OCI-LY7 (cell line): ENCODE data around the gene ECI1. TPM values are rescaled to one million over a fixed set of nuclear protein-coding genes. Genes with fewer than 3 reads are reported as not detected.

Experiments used
- BruUV-seq: library from RNA; stranded (reverse); fragments of 400-500 nt; replicated peaks from 2 replicates; lab custom pipeline; 2021; lab: Mats Ljungman, UMichigan
- CTCF ChIA-PET: fragments of 300-600 bp; sonication (Branson Sonifier 250); formaldehyde crosslinking; loops from one replicate; lab custom pipeline; 2022; ENCODE audit warnings: antibody characterized with exemption; ENCODE audit not compliant: unreplicated experiment; lab: Charles Lee
- POLR2A ChIA-PET: fragments of 300-600 bp; sonication (Branson Sonifier 250); formaldehyde crosslinking; loops from one replicate; lab custom pipeline; 2022; ENCODE audit warnings: antibody characterized with exemption; lab: Charles Lee
- DNase-seq: peaks from one replicate; pipeline ENCODE4 v3.0.0-alpha.2; 2015; ENCODE audit warnings: low spot score
- H2AFZ ChIP-seq: fragments of 200-600 bp; sonication (generic), shearing (Covaris generic); 2 replicates; pipeline ENCODE4 v1.6.1; 2014; ENCODE audit warnings: mild to moderate bottlenecking, antibody characterized with exemption, low read length, moderate library complexity
- H3K27ac ChIP-seq: fragments of 200-600 bp; sonication (generic); 2 replicates; pipeline ENCODE4 v1.5.1; 2014; ENCODE audit warnings: mixed run types, low read depth, mild to moderate bottlenecking, moderate library complexity, low read length, inconsistent platforms; ENCODE audit not compliant: poor library complexity, severe bottlenecking
- H3K36me3 ChIP-seq: fragments of 200-600 bp; sonication (generic); 2 replicates; pipeline ENCODE4 v1.6.1; 2014; ENCODE audit warnings: mild to moderate bottlenecking, antibody characterized with exemption, low read length, moderate library complexity, mixed read lengths; ENCODE audit not compliant: insufficient read depth
- H3K4me1 ChIP-seq: fragments of 200-600 bp; sonication (generic); 2 replicates; pipeline ENCODE4 v1.5.1; 2014; ENCODE audit warnings: mild to moderate bottlenecking, low read length; ENCODE audit not compliant: insufficient read depth, poor library complexity, severe bottlenecking
- H3K4me2 ChIP-seq: fragments of 200-600 bp; sonication (generic); 2 replicates; pipeline ENCODE4 v1.6.1; 2014; ENCODE audit warnings: mild to moderate bottlenecking, low read length
- H3K4me3 ChIP-seq: fragments of 200-600 bp; sonication (generic); 2 replicates; pipeline ENCODE4 v1.5.1; 2014; ENCODE audit warnings: mild to moderate bottlenecking, low read depth, low read length; ENCODE audit not compliant: poor library complexity, severe bottlenecking
- H3K79me2 ChIP-seq: fragments of 200-600 bp; sonication (generic); 2 replicates; pipeline ENCODE4 v1.6.1; 2016; ENCODE audit warnings: low read depth, mild to moderate bottlenecking, low read length, moderate library complexity, mixed read lengths; ENCODE audit not compliant: insufficient read depth
- H3K9me2 ChIP-seq: fragments of 200-600 bp; sonication (generic); 2 replicates; pipeline ENCODE4 v1.6.1; 2016; ENCODE audit warnings: mild to moderate bottlenecking, low read length, mixed read lengths; ENCODE audit not compliant: insufficient read depth
- H3K9me3 ChIP-seq: fragments of 200-600 bp; sonication (generic); 2 replicates; pipeline ENCODE4 v1.6.1; 2014; ENCODE audit warnings: mild to moderate bottlenecking, mixed run types, low read length, mixed read lengths
- H4K20me1 ChIP-seq: fragments of 200-600 bp; sonication (generic); 2 replicates; pipeline ENCODE4 v1.6.1; 2014; ENCODE audit warnings: mild to moderate bottlenecking, antibody characterized with exemption, low read length, moderate library complexity, mixed read lengths; ENCODE audit not compliant: insufficient read depth
- CTCF ChIP-seq: fragments of 200-600 bp; sonication (generic); conservative IDR thresholded peaks from 2 replicates; pipeline ENCODE4 v1.5.1; 2014; ENCODE audit warnings: mild to moderate bottlenecking, antibody characterized with exemption, low read length, moderate library complexity, mixed read lengths
- EZH2phosphoT487 ChIP-seq: fragments of 200-600 bp; sonication (generic); IDR thresholded peaks from 2 replicates; pipeline ENCODE4 v1.6.1; 2018; ENCODE audit warnings: low read depth, borderline replicate concordance, mild to moderate bottlenecking, mixed run types, antibody characterized with exemption, low read length, moderate library complexity, mixed read lengths
- intact Hi-C: fragments of 100-400 bp; cut with micrococcal nuclease; formaldehyde crosslinking; loops from one replicate; pipeline ENCODE4 v1.10.0; 2022; ENCODE audit not compliant: unreplicated experiment
- total RNA-seq, 2 experiments: library from RNA; depleted of rRNA in 1 of 2; stranded (reverse); fragments of >200 nt in 1 of 2; shearing (Covaris generic) in 1 of 2; gene quantifications; 2 replicates each; pipeline ENCODE4 v1.2.3, GENCODE V29; 2014 to 2022

ECI1 gene
- total RNA-seq, 2 experiments from 2014 or later = 74.5 to 80.0 TPM

DNA sequence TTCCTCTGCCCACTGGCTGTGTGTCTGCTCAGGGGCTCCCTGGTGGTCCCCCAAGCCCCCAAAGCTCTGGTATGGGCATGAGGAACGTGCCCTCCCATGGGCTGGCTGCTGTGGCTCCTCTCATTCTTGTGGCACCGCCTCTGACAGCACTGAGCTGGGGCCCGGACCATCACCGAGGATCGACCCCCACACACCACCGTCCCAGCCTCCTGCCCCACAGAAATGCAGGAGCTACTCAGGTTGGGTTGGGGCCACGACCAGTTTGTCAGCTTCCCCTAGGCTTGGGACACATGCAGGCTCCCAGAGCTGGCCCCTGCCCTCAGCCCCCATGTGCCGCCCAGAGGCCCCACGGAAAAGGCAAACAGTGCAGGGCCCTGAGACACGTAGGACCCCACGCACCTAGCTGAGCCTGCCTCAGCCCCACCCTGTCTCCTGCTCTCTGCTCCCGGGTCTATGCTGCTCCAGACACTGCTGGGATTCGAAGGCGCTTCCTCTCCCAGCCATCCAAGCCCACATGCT lies 51.7 kb downstream of the ECI1 start:
- Histone ChIP-seq H4K20me1 (no peaks in the 10 kb centered on the region), H2AFZ (no peak overlapping the region), H3K9me3 (no peaks in the 10 kb centered on the region), H3K4me2 (no peak overlapping the region), H3K9me2 (no peaks in the 10 kb centered on the region), H3K4me3 (no peak overlapping the region), H3K79me2 (no peaks in the 10 kb centered on the region), H3K4me1 (peaks cover 2% of the 10 kb centered on the region), H3K27ac (no peak overlapping the region), H3K36me3 (no peaks in the 10 kb centered on the region)
- POLR2A ChIA-PET = no interaction called here
- TF ChIP-seq EZH2phosphoT487 (no peak), CTCF (no peak)
- no peak for DNase-seq
- CTCF ChIA-PET = no interaction called here
- BruUV-seq = no TSS peak
- intact Hi-C loops = no loop called here

DNA sequence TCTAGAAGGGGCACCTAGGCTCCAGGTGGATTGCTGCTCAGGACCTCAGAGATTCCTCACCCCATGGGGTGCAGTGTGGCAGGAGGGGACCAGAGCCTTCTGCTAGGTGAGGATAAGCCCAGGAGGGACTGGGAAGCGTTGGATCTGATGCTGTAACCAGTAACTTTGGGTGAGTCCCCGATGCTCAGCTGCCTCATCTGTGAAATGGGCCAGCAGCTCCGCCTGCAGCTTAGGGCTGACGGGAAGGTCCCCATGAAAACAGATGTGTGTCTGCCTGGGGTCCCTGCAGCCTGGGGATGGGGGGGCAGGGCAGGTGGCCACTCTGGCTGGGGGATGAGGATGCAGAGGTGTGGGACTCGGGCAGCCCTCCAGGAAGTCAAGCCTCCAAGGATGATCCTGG lies 52.3 kb downstream of the ECI1 start:
- no peak for DNase-seq
- intact Hi-C loops = no loop called here
- TF ChIP-seq EZH2phosphoT487 = no peak
- TF ChIP-seq CTCF = no peak
- Histone ChIP-seq H3K27ac (no peak overlapping the region), H3K4me1 (no peaks in the 10 kb centered on the region), H3K4me2 (no peak overlapping the region), H3K9me2 (no peaks in the 10 kb centered on the region), H4K20me1 (no peaks in the 10 kb centered on the region), H3K36me3 (no peaks in the 10 kb centered on the region), H3K4me3 (no peak overlapping the region), H2AFZ (no peak overlapping the region), H3K79me2 (no peaks in the 10 kb centered on the region), H3K9me3 (no peaks in the 10 kb centered on the region)
- ChIA-PET POLR2A (no interaction called here), CTCF (no interaction called here)
- no TSS peak for BruUV-seq

DNA sequence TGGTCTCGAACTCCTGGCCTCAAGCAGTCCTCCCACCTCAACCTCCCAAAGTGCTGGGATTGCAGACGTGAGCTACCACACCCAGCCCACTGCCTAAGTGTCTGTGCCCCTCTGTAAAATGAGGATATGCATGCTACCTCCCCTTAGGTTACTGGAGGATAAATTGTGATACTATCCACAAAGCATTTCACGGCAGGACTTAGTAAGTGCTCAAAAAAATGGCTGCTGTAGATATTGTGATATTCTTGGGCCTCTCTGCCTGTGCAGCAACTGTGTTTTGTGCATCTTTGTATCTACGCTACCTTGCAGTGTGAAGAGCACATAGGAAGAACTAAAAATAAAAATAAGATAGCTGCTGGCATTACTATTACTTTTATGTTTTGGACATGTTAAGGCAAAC lies 53.1 kb downstream of the ECI1 start:
- Histone ChIP-seq H3K9me2 (no peaks in the 10 kb centered on the region), H3K4me2 (no peak overlapping the region), H3K4me3 (no peak overlapping the region), H3K79me2 (no peaks in the 10 kb centered on the region), H3K27ac (no peak overlapping the region), H2AFZ (no peak overlapping the region), H3K36me3 (no peaks in the 10 kb centered on the region), H3K9me3 (no peaks in the 10 kb centered on the region), H4K20me1 (no peaks in the 10 kb centered on the region), H3K4me1 (no peaks in the 10 kb centered on the region)
- ChIA-PET POLR2A (interaction anchor here (0.6 kb wide), 1 partner anchor 55 kb away, joined by 5 read pairs; no protein-coding TSS in a partner anchor), CTCF (no interaction called here)
- intact Hi-C loops = no loop called here
- DNase-seq = no peak
- no TSS peak for BruUV-seq
- no peak for TF ChIP-seq CTCF
- no peak for TF ChIP-seq EZH2phosphoT487
